ENCODE data around the gene ACTN1. TPM values are rescaled to one million over a fixed set of nuclear protein-coding genes. Genes with fewer than 3 reads are reported as not detected.

ACTN1 gene
- total and polyA plus RNA-seq, 2 experiments from 2014 or later = 121 to 280 TPM

GRCh38 chr14:68879841-68880575 is 99.1 kb downstream of the ACTN1 start:
- Mint-ChIP-seq H3K36me3 (ENCODE audit: low read depth) (peaks cover 92% of the 10 kb centered on the region), H3K4me1 (no peaks in the 10 kb centered on the region; the same call in 2 of the 3 replicates), H3K9me3 (no peaks in the 10 kb centered on the region), H3K27me3 (ENCODE audit: insufficient read depth, low read depth, poor library complexity) (peaks cover 7% of the 10 kb centered on the region), H3K4me3 (no peak overlapping the region), H3K27ac (no peak overlapping the region)
- no peak for DNase-seq (ENCODE audit: low spot score)
- Histone ChIP-seq H3K9me2 (ENCODE audit: insufficient read depth) (no peaks in the 10 kb centered on the region), H3K27ac (ENCODE audit: low read depth) (no peak overlapping the region), H3K27me3 (ENCODE audit: insufficient read depth) (no peaks in the 10 kb centered on the region), H4K20me1 (replicated peaks; ENCODE audit: insufficient read depth) (peaks cover 6% of the 10 kb centered on the region; the same call in 1 of the 2 replicates), H2AFZ (no peak overlapping the region), H3K36me3 (ENCODE audit: insufficient read depth) (peaks cover 29% of the 10 kb centered on the region), H3K79me2 (replicated peaks; ENCODE audit: insufficient read depth) (no peaks in the 10 kb centered on the region), H3F3A (replicated peaks; ENCODE audit: low read depth) (no peaks in the 10 kb centered on the region), H3K4me3 (no peak overlapping the region), H3K4me1 (ENCODE audit: insufficient read depth) (no peaks in the 10 kb centered on the region), H3K4me2 (no peak overlapping the region)
- ATAC-seq = no peak
- TF ChIP-seq CREB1 (CRISPR knock-in tag; IDR thresholded peaks at IDR 0.05; ENCODE audit: low read depth) (no peak), EZH2 (IDR thresholded peaks at IDR 0.05; ENCODE audit: low read depth, unreplicated experiment) (no peak), ZNF331 (CRISPR knock-in tag; IDR thresholded peaks at IDR 0.05; ENCODE audit: low read depth) (no peak), ZNF114 (CRISPR knock-in tag; IDR thresholded peaks at IDR 0.05) (no peak), STAT1 (IDR thresholded peaks at IDR 0.05; ENCODE audit: unreplicated experiment) (no peak)

DNA sequence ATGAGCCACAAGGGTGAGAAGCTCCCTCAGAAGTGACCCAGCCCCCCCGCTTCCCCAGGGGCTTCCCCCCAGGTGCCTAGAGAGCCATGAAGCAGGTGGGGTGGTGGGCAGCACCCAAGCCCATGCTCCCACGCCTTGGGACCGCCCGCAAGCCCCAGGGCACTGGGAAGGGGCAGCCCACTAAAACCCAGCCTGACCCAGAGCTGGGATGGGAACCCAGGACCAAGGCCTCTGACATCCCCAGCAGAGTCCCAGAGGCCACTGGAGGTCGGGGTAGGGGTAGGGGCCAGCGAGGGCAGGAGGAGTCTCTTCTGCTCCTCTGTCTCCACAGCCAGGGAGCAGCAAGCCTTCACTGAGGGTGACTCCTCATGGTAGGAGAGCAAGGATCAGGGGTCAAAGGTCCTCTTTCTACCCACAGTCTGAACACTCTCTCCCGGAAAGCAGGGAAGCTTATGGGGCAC is 99.8 kb downstream of the ACTN1 start:
- Mint-ChIP-seq H3K4me3 (no peak overlapping the region), H3K36me3 (ENCODE audit: low read depth) (peaks cover 92% of the 10 kb centered on the region), H3K27me3 (ENCODE audit: insufficient read depth, low read depth, poor library complexity) (peaks cover under 1% of the 10 kb centered on the region), H3K9me3 (no peaks in the 10 kb centered on the region), H3K4me1 (no peaks in the 10 kb centered on the region; the same call in 2 of the 3 replicates), H3K27ac (no peak overlapping the region)
- Histone ChIP-seq H3K4me3 (no peak overlapping the region), H4K20me1 (replicated peaks; ENCODE audit: insufficient read depth) (peaks cover 6% of the 10 kb centered on the region; the same call in 1 of the 2 replicates), H3K27me3 (ENCODE audit: insufficient read depth) (no peaks in the 10 kb centered on the region), H3F3A (replicated peaks; ENCODE audit: low read depth) (no peaks in the 10 kb centered on the region), H3K4me1 (ENCODE audit: insufficient read depth) (no peaks in the 10 kb centered on the region), H3K9me2 (ENCODE audit: insufficient read depth) (no peaks in the 10 kb centered on the region), H3K4me2 (no peak overlapping the region), H3K79me2 (replicated peaks; ENCODE audit: insufficient read depth) (no peaks in the 10 kb centered on the region), H3K36me3 (ENCODE audit: insufficient read depth) (peaks cover 32% of the 10 kb centered on the region), H3K27ac (ENCODE audit: low read depth) (no peak overlapping the region), H2AFZ (no peak overlapping the region)
- no peak for DNase-seq (ENCODE audit: low spot score)
- TF ChIP-seq ZNF114 (CRISPR knock-in tag; IDR thresholded peaks at IDR 0.05) (no peak), STAT1 (IDR thresholded peaks at IDR 0.05; ENCODE audit: unreplicated experiment) (no peak), EZH2phosphoT487 (IDR thresholded peaks at IDR 0.05; ENCODE audit: unreplicated experiment) (no peak), ZNF331 (CRISPR knock-in tag; IDR thresholded peaks at IDR 0.05; ENCODE audit: low read depth) (no peak), JUNB (IDR thresholded peaks at IDR 0.05; ENCODE audit: unreplicated experiment) (no peak), NANOG (IDR thresholded peaks at IDR 0.05; ENCODE audit: borderline replicate concordance) (no peak), ZNF462 (CRISPR knock-in tag; IDR thresholded peaks at IDR 0.05) (no peak), CREB1 (CRISPR knock-in tag; IDR thresholded peaks at IDR 0.05; ENCODE audit: low read depth) (no peak)
- TF ChIP-seq, protein P1, sequence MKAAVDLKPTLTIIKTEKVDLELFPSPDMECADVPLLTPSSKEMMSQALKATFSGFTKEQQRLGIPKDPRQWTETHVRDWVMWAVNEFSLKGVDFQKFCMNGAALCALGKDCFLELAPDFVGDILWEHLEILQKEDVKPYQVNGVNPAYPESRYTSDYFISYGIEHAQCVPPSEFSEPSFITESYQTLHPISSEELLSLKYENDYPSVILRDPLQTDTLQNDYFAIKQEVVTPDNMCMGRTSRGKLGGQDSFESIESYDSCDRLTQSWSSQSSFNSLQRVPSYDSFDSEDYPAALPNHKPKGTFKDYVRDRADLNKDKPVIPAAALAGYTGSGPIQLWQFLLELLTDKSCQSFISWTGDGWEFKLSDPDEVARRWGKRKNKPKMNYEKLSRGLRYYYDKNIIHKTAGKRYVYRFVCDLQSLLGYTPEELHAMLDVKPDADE (IDR thresholded peaks at IDR 0.05) = no peak
- TF ChIP-seq, protein P2, sequence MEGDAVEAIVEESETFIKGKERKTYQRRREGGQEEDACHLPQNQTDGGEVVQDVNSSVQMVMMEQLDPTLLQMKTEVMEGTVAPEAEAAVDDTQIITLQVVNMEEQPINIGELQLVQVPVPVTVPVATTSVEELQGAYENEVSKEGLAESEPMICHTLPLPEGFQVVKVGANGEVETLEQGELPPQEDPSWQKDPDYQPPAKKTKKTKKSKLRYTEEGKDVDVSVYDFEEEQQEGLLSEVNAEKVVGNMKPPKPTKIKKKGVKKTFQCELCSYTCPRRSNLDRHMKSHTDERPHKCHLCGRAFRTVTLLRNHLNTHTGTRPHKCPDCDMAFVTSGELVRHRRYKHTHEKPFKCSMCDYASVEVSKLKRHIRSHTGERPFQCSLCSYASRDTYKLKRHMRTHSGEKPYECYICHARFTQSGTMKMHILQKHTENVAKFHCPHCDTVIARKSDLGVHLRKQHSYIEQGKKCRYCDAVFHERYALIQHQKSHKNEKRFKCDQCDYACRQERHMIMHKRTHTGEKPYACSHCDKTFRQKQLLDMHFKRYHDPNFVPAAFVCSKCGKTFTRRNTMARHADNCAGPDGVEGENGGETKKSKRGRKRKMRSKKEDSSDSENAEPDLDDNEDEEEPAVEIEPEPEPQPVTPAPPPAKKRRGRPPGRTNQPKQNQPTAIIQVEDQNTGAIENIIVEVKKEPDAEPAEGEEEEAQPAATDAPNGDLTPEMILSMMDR (conservative IDR thresholded peaks at IDR 0.05; ENCODE audit: low read depth in 2 of 2) = no peak
- no peak for ATAC-seq
